Smooth muscle cell (in vitro differentiated cells): ENCODE measurements around the gene FICD. TPM values are rescaled to one million over a fixed set of nuclear protein-coding genes. Genes with fewer than 3 reads are reported as not detected.
A peak's percentile ranks its signal among the peaks of the same experiment; 100 is the strongest.
"Not testable (repeated sequence)": the region's sequence is repeated elsewhere in the genome, so short reads cannot be mapped to it uniquely, and the experiment has no call there.

ENCODE experiments used
- DNase-seq: peaks from one replicate; lab custom pipeline; 2025; ENCODE audit not compliant: unreplicated experiment; lab: John Stamatoyannopoulos, UW
- H2AFZ ChIP-seq: fragments of 200-600 bp; sonication (generic); 2 replicates; pipeline ENCODE4 v1.6.0; 2016; ENCODE audit warnings: antibody characterized with exemption, low read depth, mild to moderate bottlenecking
- H3F3A ChIP-seq: fragments of 200-600 bp; sonication (generic); 2 replicates; pipeline ENCODE4 v1.6.0; 2017; ENCODE audit warnings: antibody characterized with exemption, low read depth
- H3K27ac ChIP-seq: fragments of 200-600 bp; sonication (generic); 2 replicates; pipeline ENCODE4 v1.5.1; 2016; ENCODE audit warnings: low read depth, mild to moderate bottlenecking
- H3K27me3 ChIP-seq: fragments of 200-600 bp; sonication (generic); 2 replicates; pipeline ENCODE4 v1.6.1; 2016; ENCODE audit warnings: low read depth, mild to moderate bottlenecking
- H3K36me3 ChIP-seq: fragments of 200-600 bp; sonication (generic); 2 replicates; pipeline ENCODE4 v1.5.1; 2016; ENCODE audit warnings: low read depth
- H3K4me1 ChIP-seq: fragments of 200-600 bp; sonication (generic); 2 replicates; pipeline ENCODE4 v1.5.1; 2016; ENCODE audit warnings: low read depth
- H3K4me2 ChIP-seq: fragments of 200-600 bp; sonication (generic); 2 replicates; pipeline ENCODE4 v1.6.0; 2016; ENCODE audit warnings: mild to moderate bottlenecking
- H3K4me3 ChIP-seq: fragments of 200-600 bp; sonication (generic); 2 replicates; pipeline ENCODE4 v1.5.1; 2016; ENCODE audit warnings: mild to moderate bottlenecking
- H3K79me2 ChIP-seq: fragments of 200-600 bp; sonication (generic); 2 replicates; pipeline ENCODE4 v1.6.0; 2016; ENCODE audit warnings: low read depth, mild to moderate bottlenecking
- H3K9ac ChIP-seq: fragments of 200-600 bp; sonication (generic); 2 replicates; pipeline ENCODE4 v1.6.0; 2016; ENCODE audit warnings: low read depth
- H3K9me3 ChIP-seq: fragments of 200-600 bp; sonication (generic); replicated peaks from 2 replicates; pipeline ENCODE4 v1.5.1; 2016; ENCODE audit warnings: low read depth
- H4K20me1 ChIP-seq: fragments of 200-600 bp; sonication (generic); 2 replicates; pipeline ENCODE4 v1.6.0; 2016; ENCODE audit warnings: low read depth
- CTCF ChIP-seq: fragments of 200-600 bp; sonication (generic); IDR thresholded peaks from 2 replicates; pipeline ENCODE4 v1.5.1; 2017; ENCODE audit warnings: borderline replicate concordance, mild to moderate bottlenecking, antibody characterized with exemption; ENCODE audit not compliant: insufficient read depth, poor library complexity, severe bottlenecking
- WGBS: methylation state at CpG from one replicate; pipeline ENCODE4 v1.1.7; 2016; ENCODE audit warnings: low lambda C conversion rate; 5-methylcytosine and 5-hydroxymethylcytosine counted together
- polyA plus RNA-seq: library from polyadenylated mRNA; unstranded; fragments of >200 nt; fragmentation: Nextera tagmentation; extraction: Ambion mirVana; gene quantifications from 2 replicates; pipeline ENCODE4 v1.2.1, GENCODE V29; 2016
- total RNA-seq: library from RNA; depleted of rRNA; stranded (reverse); fragments of >200 nt; gene quantifications from 2 replicates; pipeline ENCODE4 v1.2.3, GENCODE V29; 2014

The FICD gene
- total and polyA plus RNA-seq, 2 experiments from 2014 or later, result 6.8 to 7.5 TPM

GRCh38 chr12:108483213-108484059 is 31.6 kb upstream of the FICD start:
- H3K36me3 ChIP-seq, result no peaks in the 10 kb centered on the region
- no peak overlapping the region for H2AFZ ChIP-seq
- no peaks in the 10 kb centered on the region for H4K20me1 ChIP-seq
- H3K4me2 ChIP-seq, result peak overlapping the region; percentile 55
- H3K9ac ChIP-seq, result no peak overlapping the region
- no peak overlapping the region for H3K4me3 ChIP-seq
- 64% methylated on average over 6 of the region's 6 CpGs for WGBS
- H3F3A ChIP-seq, result peaks cover 4% of the 10 kb centered on the region
- H3K27ac ChIP-seq, result peak overlapping the region; percentile 32
- no peak for TF ChIP-seq CTCF
- H3K4me1 ChIP-seq, result no peaks in the 10 kb centered on the region
- H3K9me3 ChIP-seq, result no peaks in the 10 kb centered on the region
- no peak for DNase-seq
- H3K27me3 ChIP-seq, result no peaks in the 10 kb centered on the region
- no peaks in the 10 kb centered on the region for H3K79me2 ChIP-seq

GRCh38 chr12:108484431-108484830 is 30.6 kb upstream of the FICD start:
- no peaks in the 10 kb centered on the region for H3K27me3 ChIP-seq
- H3K4me2 ChIP-seq, result no peak overlapping the region
- no peaks in the 10 kb centered on the region for H3K79me2 ChIP-seq
- no peak for TF ChIP-seq CTCF
- H3K9ac ChIP-seq, result no peak overlapping the region
- H3K4me3 ChIP-seq, result no peak overlapping the region
- WGBS, result 97% methylated on average over 2 of the region's 2 CpGs
- H3K36me3 ChIP-seq, result no peaks in the 10 kb centered on the region
- H3K4me1 ChIP-seq, result no peaks in the 10 kb centered on the region
- no peak overlapping the region for H3K27ac ChIP-seq
- no peaks in the 10 kb centered on the region for H4K20me1 ChIP-seq
- no peak overlapping the region for H2AFZ ChIP-seq
- no peaks in the 10 kb centered on the region for H3K9me3 ChIP-seq
- DNase-seq, result no peak
- H3F3A ChIP-seq, result peaks cover 4% of the 10 kb centered on the region

- H3K9ac ChIP-seq, result no peak overlapping the region
- no peak for TF ChIP-seq CTCF
- peaks cover 4% of the 10 kb centered on the region for H3F3A ChIP-seq
- DNase-seq, result no peak
- H3K4me2 ChIP-seq, result no peak overlapping the region
- H3K4me1 ChIP-seq, result no peaks in the 10 kb centered on the region
- no peak overlapping the region for H2AFZ ChIP-seq
- 91% methylated on average over 2 of the region's 2 CpGs for WGBS
- no peaks in the 10 kb centered on the region for H3K27me3 ChIP-seq
- H4K20me1 ChIP-seq, result no peaks in the 10 kb centered on the region
- no peak overlapping the region for H3K4me3 ChIP-seq
- no peaks in the 10 kb centered on the region for H3K9me3 ChIP-seq
- no peak overlapping the region for H3K27ac ChIP-seq
- no peaks in the 10 kb centered on the region for H3K79me2 ChIP-seq
- no peaks in the 10 kb centered on the region for H3K36me3 ChIP-seq
Measured at GRCh38 chr12:108484845-108485244, 30.2 kb upstream of the FICD start.

- not testable (repeated sequence) for H3K27me3 ChIP-seq, H3K4me3 ChIP-seq, H3K4me2 ChIP-seq, H3F3A ChIP-seq, H3K27ac ChIP-seq, H3K79me2 ChIP-seq, H3K9ac ChIP-seq, H3K4me1 ChIP-seq, H4K20me1 ChIP-seq, DNase-seq, H2AFZ ChIP-seq, H3K36me3 ChIP-seq, H3K9me3 ChIP-seq
- 58% methylated on average over 7 of the region's 7 CpGs for WGBS
Measured at GRCh38 chr12:108485371-108485770, 29.7 kb upstream of the FICD start.

GRCh38 chr12:108487029-108487428 is 28.0 kb upstream of the FICD start:
- H3K9me3 ChIP-seq, H2AFZ ChIP-seq, DNase-seq, H3K4me2 ChIP-seq, H3K4me3 ChIP-seq, H3K36me3 ChIP-seq, H3K9ac ChIP-seq, H4K20me1 ChIP-seq, H3K4me1 ChIP-seq, H3K79me2 ChIP-seq, H3F3A ChIP-seq, H3K27ac ChIP-seq, H3K27me3 ChIP-seq: not testable (repeated sequence)
- WGBS, result 87% methylated on average over 4 of the region's 4 CpGs
